Stimulated activated CD8-positive, alpha-beta memory T cell treated with anti-CD3 and anti-CD28 coated beads, Interleukin-12 subunit alpha, Interleukin-12 subunit beta, amount 100 ng/mL, for 24 hours (primary cell): ENCODE data around the gene GLIPR1.
"Not testable (repeated sequence)": the region's sequence is repeated elsewhere in the genome, so short reads cannot be mapped to it uniquely, and the experiment has no call there.

ENCODE experiments used
- DNase-seq: peaks from one replicate; pipeline ENCODE4 v3.0.0-alpha.2; 2020; ENCODE audit errors: extremely low read depth

The GLIPR1 gene

DNA sequence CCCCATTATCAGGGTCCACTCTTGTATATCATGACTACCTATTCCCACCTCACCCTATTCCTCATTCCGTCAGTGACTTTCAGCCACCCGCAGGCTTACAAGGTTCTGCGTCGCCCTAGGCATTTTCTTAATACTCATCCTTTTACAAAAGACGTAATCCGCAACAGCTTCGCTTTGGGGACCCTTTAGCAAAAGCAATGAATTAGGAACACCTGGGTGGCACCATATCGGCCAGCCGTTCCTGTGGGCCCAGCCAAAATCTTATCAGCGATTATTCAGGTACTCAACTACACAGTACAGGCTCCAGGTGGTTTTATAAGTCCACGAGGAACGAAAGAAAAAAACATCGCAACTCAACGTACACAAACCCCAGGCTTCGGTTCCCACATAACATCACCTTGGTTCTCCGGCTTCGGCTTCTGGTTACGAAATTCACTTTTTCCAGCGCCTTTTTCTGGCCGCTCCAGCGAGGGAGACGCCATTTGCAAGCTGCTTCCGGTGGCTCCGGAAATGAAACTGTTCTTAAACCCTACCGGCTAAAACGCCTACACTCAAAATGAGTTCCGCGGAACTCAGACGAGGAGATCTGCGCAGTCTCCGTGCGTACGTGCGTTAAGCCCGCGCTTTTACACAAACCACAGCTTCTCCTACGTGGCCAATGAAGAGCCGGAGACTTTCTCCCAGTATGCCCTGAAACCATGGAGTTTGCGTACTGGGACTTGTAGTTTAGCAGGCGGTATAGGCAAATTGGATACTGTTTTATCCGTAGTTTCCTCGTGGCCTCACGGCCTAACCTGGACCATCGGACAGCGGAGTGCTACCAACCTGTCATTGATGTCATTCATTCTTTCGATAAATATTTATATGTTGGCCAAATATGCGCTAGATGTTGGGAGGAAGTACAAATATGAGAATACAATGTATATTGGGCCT, 30.8 kb downstream of the GLIPR1 start, which contains the start of gene KRR1:
Gene KRR1, minus strand, starts transcription at position 494 of the 933 bp plus-strand sequence. Its CDS starts 12 bp downstream, at position 482.
- peak; percentile 73 for DNase-seq

DNA sequence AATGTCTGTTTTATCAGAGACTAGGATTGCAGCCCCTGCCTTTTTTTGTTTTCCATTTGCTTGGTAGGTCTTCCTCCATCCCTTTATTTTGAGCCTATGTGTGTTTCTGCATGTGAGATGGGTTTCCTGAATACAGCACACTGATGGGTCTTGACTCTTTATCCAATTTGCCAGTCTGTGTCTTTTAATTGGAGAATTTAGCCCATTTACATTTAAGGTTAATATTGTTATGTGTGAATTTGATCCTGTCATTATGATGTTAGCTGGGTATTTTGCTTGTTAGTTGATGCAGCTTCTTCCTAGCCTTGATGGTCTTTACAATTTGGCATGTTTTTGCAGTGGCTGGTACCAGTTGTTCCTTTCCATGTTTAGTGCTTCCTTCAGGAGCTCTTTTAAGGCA, 40.7 kb downstream of the GLIPR1 start:
- not testable (repeated sequence) for DNase-seq

- DNase-seq = not testable (repeated sequence)
Observed at GRCh38 chr12:75522124-75522523, 41.6 kb downstream of the GLIPR1 start.

DNA sequence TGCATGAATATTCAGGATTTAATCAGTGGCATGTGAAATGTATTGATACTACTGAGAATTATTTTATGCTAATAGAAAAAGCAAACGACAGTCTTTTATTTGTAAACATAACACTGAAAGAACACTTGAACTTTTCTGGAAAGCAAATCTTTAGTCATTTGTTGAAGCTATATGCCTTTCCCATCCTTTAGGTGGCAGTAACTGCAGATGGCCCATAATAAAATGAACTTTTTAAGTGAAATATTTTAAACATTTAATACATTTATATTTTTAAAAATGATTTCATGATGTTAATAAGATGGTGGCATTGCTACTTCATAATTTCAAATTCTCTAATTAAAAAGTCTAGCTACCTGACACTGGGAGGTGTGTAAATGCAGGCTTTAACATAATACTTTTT, 44.7 kb downstream of the GLIPR1 start:
- DNase-seq = no peak

DNA sequence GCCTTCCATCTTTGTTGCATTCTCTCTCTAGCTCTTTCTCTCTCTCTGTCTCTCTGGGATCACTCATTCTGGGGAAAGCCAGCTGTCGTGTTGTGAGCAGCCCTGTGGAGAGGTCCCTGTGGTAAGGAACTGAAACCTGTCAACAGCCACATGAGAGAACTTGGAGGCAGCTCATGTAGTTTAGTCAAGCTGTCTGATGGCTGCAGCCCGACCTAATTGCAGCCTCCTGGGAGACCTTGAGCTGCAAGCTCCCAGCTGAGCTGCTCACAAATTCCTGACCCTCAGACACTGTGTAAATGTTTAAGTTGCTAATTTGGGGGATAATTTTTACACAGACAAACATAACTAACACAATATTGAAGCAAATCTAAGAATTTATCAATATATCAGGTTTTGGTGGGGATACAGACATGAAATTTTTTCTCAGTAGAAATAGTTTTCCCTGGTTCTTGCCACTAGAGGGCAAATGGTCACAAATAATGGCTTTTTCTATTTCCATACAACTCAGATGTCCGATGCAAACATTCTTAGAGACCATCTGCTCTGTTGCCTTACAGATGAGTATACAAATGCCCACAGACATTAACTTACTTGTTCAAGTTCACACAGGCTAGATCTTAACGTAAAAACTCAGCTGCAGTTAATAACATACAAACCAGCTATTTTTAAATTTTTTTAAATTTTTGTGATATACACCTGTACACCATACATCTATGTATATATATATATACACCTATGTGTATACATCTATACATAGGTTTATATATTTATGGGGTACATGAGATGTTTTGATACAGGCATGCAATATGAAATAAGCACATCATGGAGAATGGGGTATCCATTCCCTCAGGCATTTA, 46.3 kb downstream of the GLIPR1 start:
- DNase-seq = no peak

DNA sequence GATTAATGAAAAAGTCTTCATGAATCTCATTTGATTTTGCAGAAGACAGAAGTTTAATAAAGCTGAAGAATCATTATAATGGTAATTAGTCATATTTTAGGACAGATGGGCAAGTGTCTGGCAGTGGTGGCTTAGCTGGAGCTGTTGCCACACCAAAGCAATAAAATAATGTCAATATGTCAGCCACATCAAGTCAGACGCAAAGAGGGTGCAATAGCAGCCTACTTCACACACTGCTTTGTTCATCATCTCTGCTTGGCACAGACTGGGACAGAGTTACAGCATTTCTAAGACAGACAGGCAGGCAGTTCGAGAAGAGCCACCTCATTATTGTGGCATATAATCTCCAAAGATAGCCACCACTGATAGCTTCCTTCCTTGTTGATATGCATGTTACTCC, 47.7 kb downstream of the GLIPR1 start:
- no peak for DNase-seq

DNA sequence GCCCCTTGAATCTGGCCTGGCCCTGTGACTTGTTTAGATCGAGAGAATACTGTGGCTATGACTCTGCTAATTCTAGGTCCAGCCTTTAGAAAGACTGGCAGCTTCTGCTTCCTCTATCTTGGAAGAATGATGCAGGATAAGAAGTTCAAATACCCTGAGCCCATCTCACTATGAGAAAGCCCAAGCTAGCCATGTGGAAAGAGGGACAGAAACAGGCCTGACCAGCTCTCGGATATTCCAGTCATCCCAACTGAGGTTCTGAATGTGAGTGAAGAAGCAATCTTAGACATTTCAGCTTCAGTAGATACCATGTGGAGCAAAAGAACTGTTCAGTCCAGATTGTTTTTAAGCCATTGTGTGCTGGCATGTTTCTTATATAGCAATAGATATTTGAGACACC, 48.1 kb downstream of the GLIPR1 start:
- DNase-seq = no peak

DNA sequence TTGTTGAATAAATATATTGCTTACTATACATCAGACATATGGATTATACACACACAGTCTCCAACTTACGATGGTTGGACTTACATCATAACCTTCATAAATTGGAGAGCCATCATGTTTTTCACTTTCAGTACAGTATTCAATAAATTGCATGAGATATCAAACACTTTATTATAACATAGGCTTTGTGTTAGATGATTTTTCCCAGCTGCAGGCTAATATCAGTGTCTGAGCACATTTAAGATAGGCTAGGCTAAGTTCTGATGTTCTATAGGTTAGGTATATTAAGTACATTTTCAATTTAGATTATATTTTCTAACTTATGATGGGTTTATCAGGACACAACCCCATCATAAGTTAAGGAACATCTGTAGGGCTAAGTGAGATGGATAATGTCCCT, 48.8 kb downstream of the GLIPR1 start:
- no peak for DNase-seq

DNA sequence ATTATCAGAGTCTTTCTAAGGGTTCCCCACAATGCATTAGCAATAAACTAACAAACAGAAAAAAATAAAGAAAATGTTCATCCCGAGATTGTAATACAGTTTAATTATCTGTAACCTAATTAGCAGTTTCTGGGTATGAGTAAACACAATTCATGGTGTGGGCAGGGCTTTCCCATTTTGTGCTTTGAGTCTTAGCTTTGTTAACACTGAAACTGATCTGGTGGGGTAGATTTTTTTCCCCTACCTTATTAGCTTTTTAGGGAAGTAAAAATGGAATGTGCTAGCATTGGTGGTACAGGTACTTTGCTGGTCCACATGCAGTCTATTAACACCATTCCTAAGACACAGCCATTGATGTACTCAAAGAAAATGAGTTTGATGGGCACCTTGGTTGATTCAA, 49.3 kb downstream of the GLIPR1 start:
- no peak for DNase-seq

DNA sequence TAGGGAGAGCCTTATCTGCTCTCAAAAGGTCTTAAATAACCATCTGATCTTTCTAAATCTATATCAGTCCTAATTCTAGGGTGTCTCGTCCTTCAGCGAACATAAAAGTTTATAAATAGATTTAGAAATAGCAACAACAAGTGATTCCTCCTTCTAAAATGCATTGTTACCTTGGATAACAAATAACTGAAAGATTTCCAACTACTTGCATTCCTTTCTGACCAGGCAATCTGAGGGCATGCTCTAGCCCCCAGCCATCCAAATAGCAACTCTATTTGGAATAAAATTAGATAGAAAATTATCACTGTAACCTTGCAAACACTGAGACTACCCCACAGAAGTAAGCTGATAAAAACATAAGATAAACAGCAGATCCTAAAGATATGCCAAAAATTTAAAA, 52.7 kb downstream of the GLIPR1 start:
- no peak for DNase-seq

DNA sequence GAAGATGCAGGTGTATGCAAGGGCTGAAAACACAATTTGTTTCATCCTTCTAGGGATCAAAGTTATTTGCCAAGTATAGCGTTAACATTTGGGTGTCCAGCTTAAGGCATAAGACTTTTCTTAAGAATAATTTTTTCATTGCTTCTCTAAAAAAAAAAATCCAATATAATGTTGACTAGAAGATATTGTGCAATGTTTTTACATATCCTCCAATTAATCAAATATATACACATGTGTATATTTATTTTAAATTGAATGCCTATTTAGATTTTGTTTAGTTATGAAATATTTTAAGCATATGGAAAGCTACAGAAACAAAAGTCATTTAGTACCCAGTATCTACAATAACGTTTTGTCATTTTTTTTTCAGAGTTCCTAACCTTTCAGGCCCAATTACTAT, 59.3 kb downstream of the GLIPR1 start:
- no peak for DNase-seq

- no peak for DNase-seq
Observed at GRCh38 chr12:75542942-75543341, 62.4 kb downstream of the GLIPR1 start.

DNA sequence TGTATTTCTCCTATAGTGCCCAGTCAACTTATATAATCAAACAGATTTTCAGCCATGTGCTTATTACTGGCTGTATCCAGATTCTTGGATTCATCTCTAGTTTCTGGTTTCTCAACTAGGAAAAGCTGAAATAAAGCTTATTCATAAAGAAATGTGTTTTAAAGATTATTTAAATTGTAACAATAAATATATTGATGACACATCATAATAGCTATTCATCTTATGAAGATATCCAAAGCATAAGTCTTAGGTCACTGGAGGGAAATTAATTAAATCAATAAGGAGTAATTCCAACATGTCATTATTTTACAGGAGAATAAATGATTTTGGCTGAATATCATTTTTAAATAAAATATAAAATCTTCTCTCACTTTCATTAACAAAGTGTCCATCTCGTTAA, 63.0 kb downstream of the GLIPR1 start:
- no peak for DNase-seq

GRCh38 chr12:75545636-75546035, 65.1 kb downstream of the GLIPR1 start:
- no peak for DNase-seq

GRCh38 chr12:75548879-75549278, 68.3 kb downstream of the GLIPR1 start:
- DNase-seq = no peak

GRCh38 chr12:75549989-75550388, 69.4 kb downstream of the GLIPR1 start:
- DNase-seq = no peak

DNA sequence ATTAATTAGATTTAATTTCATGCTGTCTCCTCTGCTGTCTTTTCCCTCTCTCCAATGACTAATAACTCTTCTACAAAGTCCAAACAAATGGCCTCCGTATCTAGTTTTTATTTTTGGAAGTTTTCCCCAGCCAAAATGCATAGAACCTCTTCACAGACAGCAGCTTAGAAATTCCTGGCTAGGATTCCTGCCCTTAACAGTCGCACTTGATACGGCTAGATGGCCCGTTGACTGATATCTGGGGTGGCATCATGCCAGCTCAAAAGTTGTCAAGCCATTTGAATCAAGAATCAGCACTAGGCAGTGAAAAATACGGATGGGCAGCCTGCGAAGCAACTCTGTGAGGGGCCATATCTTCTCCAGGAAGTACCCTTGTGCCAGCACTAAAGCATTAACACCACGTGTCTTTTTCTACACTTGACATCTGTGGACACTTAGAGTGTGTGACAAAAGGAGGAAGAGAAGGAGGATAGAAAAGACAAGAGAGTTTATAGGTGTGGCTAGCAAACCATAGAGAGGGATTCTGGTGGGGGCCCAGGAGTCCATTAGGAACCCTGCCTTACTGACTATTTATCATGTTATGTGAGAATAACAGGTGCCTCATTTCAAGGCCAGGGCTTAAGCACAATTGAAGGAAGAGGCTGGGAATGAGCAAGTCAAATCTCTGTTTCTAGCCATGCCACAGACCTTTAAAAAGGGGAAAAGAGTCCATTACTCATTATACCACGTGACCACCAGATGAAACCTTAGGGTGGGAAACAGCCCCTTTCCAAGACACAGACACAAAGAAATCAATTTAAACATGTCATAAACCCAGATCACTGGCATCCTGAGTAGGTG, 70.1 kb downstream of the GLIPR1 start:
- DNase-seq = no peak

GRCh38 chr12:75551477-75551876, 70.9 kb downstream of the GLIPR1 start:
- no peak for DNase-seq

DNA sequence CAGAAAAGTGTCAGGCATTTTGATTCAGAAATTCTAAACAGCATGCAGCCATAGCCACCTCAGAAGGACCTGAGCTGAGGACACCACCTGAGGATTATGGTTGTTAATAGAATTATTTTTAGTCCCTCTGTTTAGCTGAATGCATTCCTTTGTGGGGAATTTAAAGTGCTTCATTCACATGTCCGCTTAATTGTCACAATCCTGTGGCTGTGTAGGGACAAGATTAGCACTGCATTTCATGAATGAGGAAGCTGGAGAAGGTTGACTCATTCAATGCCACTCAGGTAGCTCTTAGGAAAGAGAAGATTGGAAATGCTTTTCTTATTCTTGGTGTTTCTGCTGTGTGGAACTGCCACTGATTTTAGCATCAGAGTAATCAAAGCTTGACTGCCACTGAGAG, 72.8 kb downstream of the GLIPR1 start:
- no peak for DNase-seq
